WTC11 (cell line): ENCODE measurements around the gene TMEM30A. TPM values are rescaled to one million over a fixed set of nuclear protein-coding genes. Genes with fewer than 3 reads are reported as not detected.
A peak's percentile ranks its signal among the peaks of the same experiment; 100 is the strongest.

ENCODE experiments used
- ATAC-seq: fragments of 200-7000 bp; cut with Tn5 transposase; 2 replicates; pipeline ENCODE4 v1.10.0; 2021; ENCODE audit warnings: mild to moderate bottlenecking, moderate library complexity
- CTCF ChIA-PET: fragments of 300-600 bp; sonication (Branson Sonifier 250); formaldehyde crosslinking; loops from one replicate; lab custom pipeline; 2021; ENCODE audit warnings: antibody characterized with exemption; lab: Charles Lee
- POLR2A ChIA-PET: fragments of 350-600 bp; sonication (Branson Sonifier 250); formaldehyde crosslinking; loops from one replicate; lab custom pipeline; 2021; ENCODE audit warnings: antibody characterized with exemption; lab: Charles Lee
- DNase-seq: peaks from one replicate; pipeline ENCODE4 v3.0.0; 2021; ENCODE audit warnings: low spot score
- H3K27ac Mint-ChIP-seq: 2 replicates; pipeline ENCODE4 v1.8.0; 2021; ENCODE audit warnings: mixed read lengths
- H3K27me3 Mint-ChIP-seq: 2 replicates; pipeline ENCODE4 v1.8.0; 2021; ENCODE audit warnings: low read depth, mild to moderate bottlenecking, moderate library complexity, mixed read lengths
- H3K36me3 Mint-ChIP-seq: 2 replicates; pipeline ENCODE4 v1.8.0; 2021; ENCODE audit warnings: mixed read lengths
- H3K4me1 Mint-ChIP-seq: 2 replicates; pipeline ENCODE4 v1.8.0; 2022; ENCODE audit warnings: mixed read lengths
- H3K4me3 Mint-ChIP-seq: 2 replicates; pipeline ENCODE4 v1.8.0; 2021; ENCODE audit warnings: mild to moderate bottlenecking, moderate library complexity, mixed read lengths
- H3K9me3 Mint-ChIP-seq: 2 replicates; pipeline ENCODE4 v1.8.0; 2021; ENCODE audit warnings: mixed read lengths
- ARID4B ChIP-seq: sonication (generic); formaldehyde crosslinking; IDR thresholded peaks from 2 replicates; pipeline ENCODE4 v1.8.0; 2023; ENCODE audit warnings: missing genetic modification reagents, mild to moderate bottlenecking, borderline replicate concordance
- ELF4 ChIP-seq: sonication (generic); formaldehyde crosslinking; IDR thresholded peaks from 2 replicates; pipeline ENCODE4 v1.8.1; 2022; ENCODE audit warnings: low read depth, mild to moderate bottlenecking, moderate library complexity, missing genetic modification reagents
- IRF2 ChIP-seq: sonication (generic); formaldehyde crosslinking; IDR thresholded peaks from 2 replicates; pipeline ENCODE4 v1.8.0; 2022; ENCODE audit warnings: low read depth, missing genetic modification reagents, borderline replicate concordance
- JAZF1 ChIP-seq: fragments of 250-450 bp; sonication (Bioruptor Pico); IDR thresholded peaks from 2 replicates; pipeline ENCODE4 v1.9.0; 2021; ENCODE audit warnings: moderate library complexity, mild to moderate bottlenecking, inconsistent platforms
- NFE2L1 ChIP-seq: sonication (generic); formaldehyde crosslinking; IDR thresholded peaks from 2 replicates; pipeline ENCODE4 v1.8.1; 2023; ENCODE audit warnings: missing genetic modification reagents
- RELA ChIP-seq: sonication (generic); formaldehyde crosslinking; IDR thresholded peaks from 2 replicates; pipeline ENCODE4 v1.8.1; 2022; ENCODE audit warnings: missing genetic modification reagents, mild to moderate bottlenecking, borderline replicate concordance
- SMAD4 ChIP-seq: sonication (generic); formaldehyde crosslinking; IDR thresholded peaks from 2 replicates; pipeline ENCODE4 v1.8.0; 2022; ENCODE audit warnings: mild to moderate bottlenecking, missing genetic modification reagents
- STAT6 ChIP-seq: sonication (generic); formaldehyde crosslinking; conservative IDR thresholded peaks from 2 replicates; pipeline ENCODE4 v1.8.1; 2023; ENCODE audit warnings: mild to moderate bottlenecking, low read depth, missing genetic modification reagents, moderate library complexity
- TP53 ChIP-seq: sonication (generic); formaldehyde crosslinking; IDR thresholded peaks from 2 replicates; pipeline ENCODE4 v1.8.1; 2023; ENCODE audit warnings: mild to moderate bottlenecking, missing genetic modification reagents
- ZNF396 ChIP-seq: fragments of 250-450 bp; sonication (Bioruptor Pico); IDR thresholded peaks from 2 replicates; pipeline ENCODE4 v1.8.0; 2021; ENCODE audit warnings: mild to moderate bottlenecking, moderate library complexity, borderline replicate concordance
- ZNF416 ChIP-seq: fragments of 250-450 bp; sonication (Bioruptor Pico); IDR thresholded peaks from 2 replicates; pipeline ENCODE4 v1.9.0; 2021; ENCODE audit warnings: mild to moderate bottlenecking, inconsistent platforms
- total RNA-seq: library from RNA; stranded (reverse); gene quantifications from 3 replicates; pipeline ENCODE4 v1.2.3, GENCODE V29; 2021
- TF ChIP-seq, protein P1 (sequence below): sonication (generic); formaldehyde crosslinking; IDR thresholded peaks from 2 replicates; pipeline ENCODE4 v1.8.0; 2023; ENCODE audit warnings: mild to moderate bottlenecking, missing genetic modification reagents
- TF ChIP-seq, protein P2 (sequence below): sonication (generic); formaldehyde crosslinking; IDR thresholded peaks from 2 replicates; pipeline ENCODE4 v1.8.1; 2023; ENCODE audit warnings: mild to moderate bottlenecking, missing genetic modification reagents, moderate library complexity

TMEM30A gene
- total RNA-seq, 1 experiment from 2014 or later: 81.2 TPM

GRCh38 chr6:75279418-75279817 lies 5.2 kb downstream of the TMEM30A start:
- Mint-ChIP-seq H3K4me1 (peaks cover 67% of the 10 kb centered on the region), H3K27me3 (no peaks in the 10 kb centered on the region), H3K36me3 (peaks cover 7% of the 10 kb centered on the region), H3K4me3 (peak overlapping the region; percentile 43), H3K27ac (peak overlapping the region; percentile 91), H3K9me3 (peaks cover 3% of the 10 kb centered on the region; the same call in 1 of the 2 replicates)
- ChIA-PET POLR2A (interaction anchor here (0.8 kb wide), 1 partner anchor 11 kb away, joined by 4 read pairs; no protein-coding TSS in a partner anchor), CTCF (no interaction called here)
- ATAC-seq (no peak), DNase-seq (no peak)
- TF ChIP-seq, protein P1, sequence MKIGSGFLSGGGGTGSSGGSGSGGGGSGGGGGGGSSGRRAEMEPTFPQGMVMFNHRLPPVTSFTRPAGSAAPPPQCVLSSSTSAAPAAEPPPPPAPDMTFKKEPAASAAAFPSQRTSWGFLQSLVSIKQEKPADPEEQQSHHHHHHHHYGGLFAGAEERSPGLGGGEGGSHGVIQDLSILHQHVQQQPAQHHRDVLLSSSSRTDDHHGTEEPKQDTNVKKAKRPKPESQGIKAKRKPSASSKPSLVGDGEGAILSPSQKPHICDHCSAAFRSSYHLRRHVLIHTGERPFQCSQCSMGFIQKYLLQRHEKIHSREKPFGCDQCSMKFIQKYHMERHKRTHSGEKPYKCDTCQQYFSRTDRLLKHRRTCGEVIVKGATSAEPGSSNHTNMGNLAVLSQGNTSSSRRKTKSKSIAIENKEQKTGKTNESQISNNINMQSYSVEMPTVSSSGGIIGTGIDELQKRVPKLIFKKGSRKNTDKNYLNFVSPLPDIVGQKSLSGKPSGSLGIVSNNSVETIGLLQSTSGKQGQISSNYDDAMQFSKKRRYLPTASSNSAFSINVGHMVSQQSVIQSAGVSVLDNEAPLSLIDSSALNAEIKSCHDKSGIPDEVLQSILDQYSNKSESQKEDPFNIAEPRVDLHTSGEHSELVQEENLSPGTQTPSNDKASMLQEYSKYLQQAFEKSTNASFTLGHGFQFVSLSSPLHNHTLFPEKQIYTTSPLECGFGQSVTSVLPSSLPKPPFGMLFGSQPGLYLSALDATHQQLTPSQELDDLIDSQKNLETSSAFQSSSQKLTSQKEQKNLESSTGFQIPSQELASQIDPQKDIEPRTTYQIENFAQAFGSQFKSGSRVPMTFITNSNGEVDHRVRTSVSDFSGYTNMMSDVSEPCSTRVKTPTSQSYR (CRISPR knock-in tag): no peak
- TF ChIP-seq STAT6 (CRISPR knock-in tag): no peak
- no peak for TF ChIP-seq ARID4B (CRISPR knock-in tag)
- TF ChIP-seq ZNF396 (CRISPR knock-in tag): no peak
- TF ChIP-seq TP53 (CRISPR knock-in tag): no peak

DNA sequence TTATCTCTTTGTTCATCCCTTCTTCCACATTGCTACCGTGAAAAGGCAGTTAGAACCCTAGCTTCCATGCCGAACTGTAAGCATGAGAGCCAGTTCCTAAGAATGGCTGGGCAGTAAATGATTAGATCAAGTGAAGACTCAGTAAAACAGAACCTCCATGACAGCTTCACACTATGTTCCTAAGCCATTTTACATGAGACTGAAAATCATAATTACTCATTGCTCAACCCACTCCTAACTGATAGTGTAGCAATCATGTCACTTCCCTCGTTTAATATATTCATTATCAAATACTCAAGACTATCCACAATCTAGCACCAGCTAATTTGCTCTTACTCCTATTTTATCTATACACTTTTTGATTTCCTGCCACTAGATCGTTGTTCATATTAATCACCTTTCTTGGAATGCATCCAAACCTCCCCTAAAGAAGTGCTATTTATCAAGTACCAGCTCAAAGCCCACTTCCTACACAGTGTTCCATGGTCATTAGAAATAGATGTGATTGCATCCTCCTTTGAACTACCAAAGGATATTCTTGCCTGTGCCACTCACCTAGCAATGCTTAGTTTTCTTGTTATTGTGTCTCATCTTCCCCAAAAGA lies 6.0 kb downstream of the TMEM30A start:
- ChIA-PET POLR2A (interaction anchor here (0.6 to 0.8 kb wide), 2 partner anchors 11 to 323 kb away, joined by 3 to 4 read pairs; no protein-coding TSS in a partner anchor), CTCF (no interaction called here)
- Mint-ChIP-seq H3K4me1 (peaks cover 75% of the 10 kb centered on the region), H3K4me3 (no peak overlapping the region), H3K27me3 (no peaks in the 10 kb centered on the region), H3K36me3 (peaks cover 15% of the 10 kb centered on the region), H3K27ac (peak overlapping the region; percentile 84), H3K9me3 (peaks cover 3% of the 10 kb centered on the region; the same call in 1 of the 2 replicates)
- no peak for DNase-seq
- ATAC-seq: no peak
- TF ChIP-seq, protein P2, sequence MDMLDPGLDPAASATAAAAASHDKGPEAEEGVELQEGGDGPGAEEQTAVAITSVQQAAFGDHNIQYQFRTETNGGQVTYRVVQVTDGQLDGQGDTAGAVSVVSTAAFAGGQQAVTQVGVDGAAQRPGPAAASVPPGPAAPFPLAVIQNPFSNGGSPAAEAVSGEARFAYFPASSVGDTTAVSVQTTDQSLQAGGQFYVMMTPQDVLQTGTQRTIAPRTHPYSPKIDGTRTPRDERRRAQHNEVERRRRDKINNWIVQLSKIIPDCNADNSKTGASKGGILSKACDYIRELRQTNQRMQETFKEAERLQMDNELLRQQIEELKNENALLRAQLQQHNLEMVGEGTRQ (CRISPR knock-in tag): no peak
- TF ChIP-seq IRF2 (CRISPR knock-in tag) (no peak), JAZF1 (CRISPR knock-in tag) (no peak), RELA (no peak), NFE2L1 (CRISPR knock-in tag) (no peak), ZNF416 (CRISPR knock-in tag) (no peak), ELF4 (no peak), SMAD4 (CRISPR knock-in tag) (no peak)
